Heart right ventricle (tissue), 16 donors: ENCODE results near the gene RBPMS2. TPM values are rescaled to one million over a fixed set of nuclear protein-coding genes. Genes with fewer than 3 reads are reported as not detected.
A peak's percentile ranks its signal among the peaks of the same experiment; 100 is the strongest.

Source experiments
- ATAC-seq, 8 donors: fragments of 200-7000 bp; cut with Tn5 transposase; one replicate each; pipeline ENCODE4 v1.9.1; 2020; ENCODE audit warnings: mild to moderate bottlenecking in 8 of 8, moderate library complexity in 8 of 8, moderate number of reproducible peaks in 1 of 8
- DNase-seq, 2 donors: peaks; one replicate each; pipeline ENCODE4 v3.0.0-alpha.2; 2020
- H3K27ac ChIP-seq, 10 donors: fragments of 200-600 bp; sonication (generic) in 2 of 10; one replicate each; pipeline versions ENCODE4 v1.5.0 to v1.8.0; 2020 to 2022; ENCODE audit warnings: mild to moderate bottlenecking in 3 of 10
- H3K27me3 ChIP-seq, 7 donors: fragments of 200-600 bp; one replicate each; pipeline ENCODE4 v1.8.0; 2021 to 2022; ENCODE audit warnings: mild to moderate bottlenecking in 2 of 7
- H3K36me3 ChIP-seq, 9 donors: fragments of 200-600 bp; sonication (generic) in 1 of 9; one replicate each; pipeline versions ENCODE4 v1.5.0 to v1.8.0; 2020 to 2022; ENCODE audit warnings: mild to moderate bottlenecking in 2 of 9
- H3K4me1 ChIP-seq, 9 donors: fragments of 200-600 bp; sonication (generic) in 1 of 9; one replicate each; pipeline versions ENCODE4 v1.5.0 to v1.8.0; 2020 to 2022; ENCODE audit warnings: mild to moderate bottlenecking in 4 of 9
- H3K4me3 ChIP-seq, 10 donors: fragments of 200-600 bp; sonication (generic) in 2 of 10; one replicate each; pipeline versions ENCODE4 v1.5.0 to v1.8.0; 2020 to 2022; ENCODE audit warnings: mild to moderate bottlenecking in 7 of 10, moderate library complexity in 2 of 10
- H3K9me3 ChIP-seq, 11 donors: fragments of 200-600 bp in 10 of 11; sonication (generic) in 2 of 11; one replicate each; pipeline versions ENCODE4 v1.5.0 to v1.8.0; 2013 to 2022; ENCODE audit warnings: mild to moderate bottlenecking in 2 of 11, control low read depth in 1 of 11, moderate library complexity in 1 of 11
- WGBS, 2 donors: extraction: QIAGEN DNeasy Blood & Tissue Kit; methylation state at CpG; one replicate each; pipeline ENCODE4 v1.1.7; 2013; ENCODE audit warnings: inconsistent platforms in 1 of 2; 5-methylcytosine and 5-hydroxymethylcytosine counted together
- intact Hi-C, 10 donors: fragments of 100-400 bp; cut with DNase I; formaldehyde crosslinking; loops; one replicate each; pipeline versions ENCODE4 v1.11.1 to v1.14.2; 2022
- polyA plus RNA-seq, 2 donors: library from polyadenylated mRNA; stranded (reverse); fragments of 200-250 nt; gene quantifications; one replicate each; pipeline ENCODE4 v1.2.3, GENCODE V29; 2013
- total RNA-seq, 10 donors: library from RNA; stranded (reverse); fragmentation: NEBNext Ultra II Directional in 3 of 10; extraction: Animal tissue kit (Norgen Biotek cat#: 25700) in 3 of 10; gene quantifications; one replicate each; pipeline versions ENCODE4 v1.2.1 to v1.2.4, GENCODE V29; 2021 to 2023
- TF ChIP-seq, protein P1 (sequence below), 9 donors: fragments of 200-600 bp; sonication (generic) in 2 of 9; IDR thresholded peaks; one replicate each; pipeline versions ENCODE4 v1.5.0 to v1.8.0; 2021 to 2022; ENCODE audit warnings: antibody characterized with exemption in 9 of 9, mild to moderate bottlenecking in 5 of 9, moderate library complexity in 1 of 9
- donor health status: Arrhythmogenic right ventricular cardiomyopathy.
- donor health status: ischemic (EF 13 %, LVEDD 7.1; RV severe dilation, severe dysfunction).
- donor health status: healthy with polysubstance abuse.
- donor health status: DM: no; HTN: yes; CAD: no.
- donor health status: DM: no; HTN: no; CAD: no.
- donor health status: ischemic (EF 25% LVEDD 6.9; RV normal size, moderate dysfunction).
- donor health status: ischemic (EF 25% LVEDD 5.7; RV mildly dilated, moderate dysfunction).
- donor health status: healthy.
- donor health status: DM: yes; HTN: yes; CAD: no.
- donor health status: Ischemic cardiomyopathy.
- donor health status: ischemic (EF 35%, LVEDD 5.7; RV mildly dilated, moderate dysfunction).
- donor health status: nonischemic (EF 11% LVEDD 7.7; RV severe dilation, severe dysfunction).
- donor health status: DM: yes; HTN: yes; CAD: no.
- donor health status: PGD.
- donor health status: ischemic (EF 29% LVEDD 5.4; RV normal size, mild dysfunction).
- donor health status: nonischemic (EF 23%, LVEDD 6.1; RV moderate dilation, normal function).

RBPMS2 gene
- total and polyA plus RNA-seq, 12 donors, result 177 to 310 (median 213) TPM

DNA sequence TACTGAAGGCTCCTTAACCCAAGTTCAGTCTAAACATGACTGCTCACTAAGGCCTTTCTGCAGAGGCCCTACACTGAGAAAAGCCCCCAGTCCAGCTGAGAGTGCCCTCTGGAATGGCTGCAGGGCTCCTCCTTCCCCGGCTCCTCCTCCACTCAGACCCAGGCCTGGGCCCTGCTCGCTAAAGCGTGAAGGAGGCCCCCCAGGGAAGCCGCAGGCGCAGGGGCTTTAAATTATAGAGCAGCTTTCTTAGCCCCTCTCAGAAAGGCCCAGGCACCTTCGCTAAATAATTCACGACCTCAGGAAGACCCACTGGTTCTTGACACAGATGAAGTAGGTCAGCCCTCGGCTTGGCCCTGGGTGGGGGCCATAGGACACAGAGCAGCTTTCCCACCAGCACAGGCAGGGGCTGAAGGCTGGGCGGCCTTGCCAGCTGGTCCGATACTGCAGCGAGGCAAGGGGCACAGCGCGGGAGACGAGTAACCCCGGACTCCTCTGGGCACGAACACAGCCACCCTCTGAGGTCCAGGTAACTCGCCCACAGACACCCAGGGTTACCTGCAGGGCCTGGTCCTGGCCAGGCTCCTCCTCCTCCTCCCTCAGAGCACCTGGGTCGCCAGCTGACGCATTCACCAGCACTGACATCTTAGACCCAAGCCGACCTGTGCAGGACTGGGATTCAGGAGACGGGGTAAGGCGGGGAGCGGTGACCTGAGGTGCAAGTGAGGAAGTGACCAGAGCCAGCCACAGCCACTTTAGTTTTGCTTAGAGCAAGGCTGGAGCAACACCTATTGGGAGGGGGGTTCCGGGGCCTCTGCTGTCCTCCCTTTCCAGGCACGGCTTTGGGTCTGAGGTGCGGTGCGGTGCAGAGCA is 36.9 kb downstream of the RBPMS2 start:
- H3K36me3 ChIP-seq, result peaks cover 0 to 36% (median 0%) of the 10 kb centered on the region in 9 donors
- H3K4me3 ChIP-seq, result no peak overlapping the region
- no peaks in the 10 kb centered on the region for H3K9me3 ChIP-seq
- 90 to 92% methylated on average over 27 of the region's 27 CpGs for whole genome bisulfite sequencing, 2 donors
- DNase-seq, result no peak
- intact Hi-C loops, result loop anchor here in 2 of 10 donors (5.0 to 10.0 kb wide), 2 partner anchors 169 to 176 kb away; partner anchors contain the start of gene ANKDD1A (in 1 of the 2)
- TF ChIP-seq, protein P1, sequence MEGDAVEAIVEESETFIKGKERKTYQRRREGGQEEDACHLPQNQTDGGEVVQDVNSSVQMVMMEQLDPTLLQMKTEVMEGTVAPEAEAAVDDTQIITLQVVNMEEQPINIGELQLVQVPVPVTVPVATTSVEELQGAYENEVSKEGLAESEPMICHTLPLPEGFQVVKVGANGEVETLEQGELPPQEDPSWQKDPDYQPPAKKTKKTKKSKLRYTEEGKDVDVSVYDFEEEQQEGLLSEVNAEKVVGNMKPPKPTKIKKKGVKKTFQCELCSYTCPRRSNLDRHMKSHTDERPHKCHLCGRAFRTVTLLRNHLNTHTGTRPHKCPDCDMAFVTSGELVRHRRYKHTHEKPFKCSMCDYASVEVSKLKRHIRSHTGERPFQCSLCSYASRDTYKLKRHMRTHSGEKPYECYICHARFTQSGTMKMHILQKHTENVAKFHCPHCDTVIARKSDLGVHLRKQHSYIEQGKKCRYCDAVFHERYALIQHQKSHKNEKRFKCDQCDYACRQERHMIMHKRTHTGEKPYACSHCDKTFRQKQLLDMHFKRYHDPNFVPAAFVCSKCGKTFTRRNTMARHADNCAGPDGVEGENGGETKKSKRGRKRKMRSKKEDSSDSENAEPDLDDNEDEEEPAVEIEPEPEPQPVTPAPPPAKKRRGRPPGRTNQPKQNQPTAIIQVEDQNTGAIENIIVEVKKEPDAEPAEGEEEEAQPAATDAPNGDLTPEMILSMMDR (IDR thresholded peaks at IDR 0.05), result no peak
- H3K4me1 ChIP-seq, result peaks cover 12 to 52% (median 38%) of the 10 kb centered on the region in 9 donors
- H3K27me3 ChIP-seq, result no peaks in the 10 kb centered on the region
- no peak for ATAC-seq
- no peak overlapping the region for H3K27ac ChIP-seq

- DNase-seq, result no peak
- 76 to 82% methylated on average over 7 of the region's 7 CpGs for WGBS, 2 donors
- TF ChIP-seq, protein P1 (IDR thresholded peaks at IDR 0.05), result no peak
Measured at GRCh38 chr15:64732156-64732860, 43.1 kb downstream of the RBPMS2 start.

DNA sequence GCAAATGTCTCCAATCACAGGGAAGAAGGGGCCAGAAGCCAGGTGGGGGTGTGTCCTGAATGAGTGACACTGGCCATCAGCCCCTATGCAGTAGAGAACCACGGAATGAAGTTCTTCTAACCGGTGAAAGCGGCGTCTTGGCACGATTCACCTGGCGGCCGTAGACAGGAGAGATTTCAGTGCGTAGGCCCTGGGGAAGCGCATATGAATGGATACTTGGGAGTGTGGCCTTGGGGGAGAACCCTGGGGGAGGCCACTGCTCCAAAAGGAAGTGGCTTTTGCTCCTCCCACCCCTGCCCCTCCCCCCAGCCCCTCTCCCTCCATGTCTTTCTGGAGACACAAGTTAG is 43.6 kb downstream of the RBPMS2 start:
- 48 to 62% methylated on average over 9 of the region's 9 CpGs for WGBS, 2 donors
- Histone ChIP-seq H3K36me3 (peaks cover 0 to 31% (median 0%) of the 10 kb centered on the region in 9 donors), H3K4me1 (peaks cover 0 to 15% (median 4%) of the 10 kb centered on the region in 9 donors), H3K9me3 (no peaks in the 10 kb centered on the region), H3K27me3 (no peaks in the 10 kb centered on the region), H3K27ac (no peak overlapping the region), H3K4me3 (no peak overlapping the region)
- no peak for DNase-seq
- ATAC-seq, result peak in 2 of 8 donors; percentile 10 to 22
- intact Hi-C loops, result loop anchor here (1.0 to 10.0 kb wide), 8 partner anchors 78 to 183 kb away; partner anchors contain the start of gene ANKDD1A (in 1 of the 10)
- TF ChIP-seq, protein P1 (IDR thresholded peaks at IDR 0.05), result no peak

More at GRCh38 chr15:64732156-64732860, 43.1 kb downstream of the RBPMS2 start:
- no peaks in the 10 kb centered on the region for H3K9me3 ChIP-seq
- intact Hi-C loops, result loop anchor here in 7 of 10 donors (2.0 to 10.0 kb wide), 4 partner anchors 78 to 182 kb away; partner anchors contain the start of gene ANKDD1A (in 1 of the 7)
- ATAC-seq, result no peak
- no peak overlapping the region for H3K27ac ChIP-seq
- no peak overlapping the region for H3K4me3 ChIP-seq
- H3K36me3 ChIP-seq, result peaks cover 0 to 31% (median 0%) of the 10 kb centered on the region in 9 donors
- no peaks in the 10 kb centered on the region for H3K27me3 ChIP-seq
- H3K4me1 ChIP-seq, result peaks cover 0 to 15% (median 4%) of the 10 kb centered on the region in 9 donors
